H1 (cell line): ENCODE data around the gene RAPGEF6. TPM values are rescaled to one million over a fixed set of nuclear protein-coding genes. Genes with fewer than 3 reads are reported as not detected.

Experiments
- CTCF ChIA-PET: fragments of 300-600 bp; sonication (Branson Sonifier 250); formaldehyde crosslinking; loops from one replicate; lab custom pipeline; 2021; ENCODE audit not compliant: partially characterized antibody; lab: Charles Lee
- POLR2A ChIA-PET: fragments of 300-600 bp; sonication (Branson Sonifier 250); formaldehyde crosslinking; loops from one replicate; lab custom pipeline; 2021; ENCODE audit warnings: inconsistent platforms; ENCODE audit not compliant: partially characterized antibody; lab: Charles Lee
- DNase-seq, 2 experiments: peaks; one replicate each; pipeline versions ENCODE4 v3.0.0 to v3.0.0-alpha.2; 2010 to 2022; ENCODE audit warnings: low spot score in 2 of 2, low read depth in 1 of 2, mixed read lengths in 1 of 2
- FAIRE-seq: peaks from 2 replicates; lab custom pipeline; 2011; peaks lifted over from hg19 to GRCh38; lab: Jason Lieb, UNC
- H2AFZ ChIP-seq: 2 replicates; pipeline ENCODE4 v1.8.1; 2012; ENCODE audit warnings: low read length, inconsistent platforms
- H2AK5ac ChIP-seq: 2 replicates; pipeline ENCODE4 v1.6.1; 2013; ENCODE audit warnings: low read depth, low read length
- H2BK120ac ChIP-seq: replicated peaks from 2 replicates; pipeline ENCODE3; 2013; ENCODE audit warnings: low read depth, low read length, inconsistent platforms
- H2BK12ac ChIP-seq: 2 replicates; pipeline ENCODE4 v1.6.1; 2013; ENCODE audit warnings: low read depth, low read length
- H2BK15ac ChIP-seq: 2 replicates; pipeline ENCODE4 v1.6.1; 2013; ENCODE audit warnings: low read length
- H2BK20ac ChIP-seq: 2 replicates; pipeline ENCODE4 v1.6.1; 2013; ENCODE audit warnings: low read length
- H2BK5ac ChIP-seq: 2 replicates; pipeline ENCODE4 v1.6.1; 2013; ENCODE audit warnings: low read depth, low read length
- H3K14ac ChIP-seq: 2 replicates; pipeline ENCODE4 v1.6.1; 2013; ENCODE audit warnings: inconsistent platforms; ENCODE audit not compliant: insufficient read length
- H3K18ac ChIP-seq: 2 replicates; pipeline ENCODE4 v1.6.1; 2013; ENCODE audit warnings: low read length; ENCODE audit errors: extremely low read depth
- H3K23ac ChIP-seq: 2 replicates; pipeline ENCODE4 v1.6.1; 2013; ENCODE audit warnings: inconsistent platforms; ENCODE audit not compliant: insufficient read length
- H3K23me2 ChIP-seq: 2 replicates; pipeline ENCODE4 v1.6.1; 2013; ENCODE audit warnings: low read depth, low read length
- H3K27ac ChIP-seq: 2 replicates; pipeline ENCODE4 v1.6.1; 2011; ENCODE audit warnings: low read depth, low read length, inconsistent platforms
- H3K27me3 ChIP-seq, 4 experiments: replicated peaks in 1 of 4; 1 replicate in 1 of 4; 2 replicates in 3 of 4; pipeline versions ENCODE4 v1.6.1 to v1.8.1; 2011 to 2013; ENCODE audit warnings: low read length in 3 of 4, mild to moderate bottlenecking in 3 of 4, inconsistent platforms in 2 of 4, mixed read lengths in 2 of 4, moderate library complexity in 1 of 4; ENCODE audit not compliant: control insufficient read depth in 3 of 4, insufficient read depth in 3 of 4; ENCODE audit errors: extremely low read depth in 1 of 4
- H3K36me3 ChIP-seq, 4 experiments: 2 replicates each; pipeline versions ENCODE4 v1.6.1 to v1.8.1; 2011 to 2013; ENCODE audit warnings: mild to moderate bottlenecking in 4 of 4, low read length in 3 of 4, moderate library complexity in 2 of 4, control low read depth in 1 of 4, inconsistent platforms in 1 of 4; ENCODE audit not compliant: insufficient read depth in 4 of 4, control insufficient read depth in 2 of 4
- H3K4ac ChIP-seq: replicated peaks from 2 replicates; pipeline ENCODE3; 2013; ENCODE audit warnings: low read length, low read depth, mixed read lengths, inconsistent platforms; ENCODE audit not compliant: insufficient read length
- H3K4me1 ChIP-seq, 4 experiments: replicated peaks in 1 of 4; 1 replicate in 1 of 4; 2 replicates in 3 of 4; pipeline versions ENCODE4 v1.6.1 to v1.8.1; 2011 to 2013; ENCODE audit warnings: low read length in 3 of 4, inconsistent platforms in 2 of 4, mixed read lengths in 1 of 4; ENCODE audit not compliant: insufficient read depth in 4 of 4, control insufficient read depth in 3 of 4
- H3K4me2 ChIP-seq, 2 experiments: 2 replicates each; pipeline versions ENCODE4 v1.6.1 to v1.8.1; 2011 to 2013; ENCODE audit warnings: low read depth in 2 of 2, low read length in 2 of 2, control low read depth in 1 of 2, inconsistent platforms in 1 of 2, mild to moderate bottlenecking in 1 of 2; ENCODE audit not compliant: insufficient read depth in 1 of 2
- H3K4me3 ChIP-seq, 4 experiments: fragments of 200-600, 300-600 bp in 1 of 4; sonication (generic), shearing (Covaris generic), sonication (Bioruptor Twin) in 1 of 4; 2 replicates each; pipeline versions ENCODE4 v1.5.1 to v1.8.1; 2011 to 2016; ENCODE audit warnings: low read length in 4 of 4, low read depth in 3 of 4, control low read depth in 2 of 4, inconsistent platforms in 2 of 4, mild to moderate bottlenecking in 2 of 4, mixed read lengths in 1 of 4, moderate library complexity in 1 of 4; ENCODE audit not compliant: insufficient read depth in 2 of 4; ENCODE audit errors: extremely low read depth in 1 of 4
- H3K56ac ChIP-seq: replicated peaks from 2 replicates; pipeline ENCODE3; 2013; ENCODE audit warnings: low read depth, mild to moderate bottlenecking, mixed read lengths, low read length, inconsistent platforms; ENCODE audit not compliant: insufficient read length
- H3K79me1 ChIP-seq: 2 replicates; pipeline ENCODE4 v1.6.1; 2013; ENCODE audit warnings: low read depth, low read length, control low read depth
- H3K79me2 ChIP-seq, 2 experiments: 2 replicates each; pipeline versions ENCODE4 v1.6.1 to v1.8.1; 2012 to 2013; ENCODE audit warnings: low read length in 2 of 2, mild to moderate bottlenecking in 2 of 2, inconsistent platforms in 1 of 2; ENCODE audit not compliant: insufficient read depth in 2 of 2, control insufficient read depth in 1 of 2
- H3K9ac ChIP-seq, 4 experiments: replicated peaks in 1 of 4; 1 replicate in 1 of 4; 2 replicates in 3 of 4; pipeline versions ENCODE4 v1.6.1 to v1.8.1; 2011 to 2013; ENCODE audit warnings: low read depth in 3 of 4, low read length in 3 of 4, control low read depth in 2 of 4, mild to moderate bottlenecking in 2 of 4, moderate library complexity in 2 of 4, inconsistent platforms in 1 of 4; ENCODE audit errors: extremely low read depth in 1 of 4
- H3K9me3 ChIP-seq, 2 experiments: 2 replicates each; pipeline versions ENCODE4 v1.6.1 to v1.8.1; 2012 to 2013; ENCODE audit warnings: mild to moderate bottlenecking in 2 of 2, moderate library complexity in 2 of 2, control low read depth in 1 of 2, inconsistent platforms in 1 of 2, low read depth in 1 of 2, low read length in 1 of 2, mixed read lengths in 1 of 2; ENCODE audit not compliant: insufficient read depth in 2 of 2
- H4K20me1 ChIP-seq, 2 experiments: replicated peaks in 1 of 2; 2 replicates each; pipeline versions ENCODE3 to v1.8.1; 2011 to 2013; ENCODE audit warnings: inconsistent platforms in 2 of 2, low read length in 2 of 2, mild to moderate bottlenecking in 1 of 2; ENCODE audit not compliant: insufficient read depth in 2 of 2, control insufficient read depth in 1 of 2
- H4K5ac ChIP-seq: 2 replicates; pipeline ENCODE4 v1.6.1; 2013; ENCODE audit warnings: low read length, low read depth, mixed read lengths, inconsistent platforms; ENCODE audit not compliant: insufficient read length
- H4K8ac ChIP-seq: 2 replicates; pipeline ENCODE4 v1.8.0; 2013; ENCODE audit warnings: mild to moderate bottlenecking, moderate library complexity, low read length, inconsistent platforms; ENCODE audit not compliant: insufficient read depth; ENCODE audit errors: extremely low read depth
- H4K91ac ChIP-seq: replicated peaks from 2 replicates; pipeline ENCODE3; 2013; ENCODE audit warnings: low read length, mixed read lengths, inconsistent platforms; ENCODE audit not compliant: insufficient read length
- BACH1 ChIP-seq: IDR thresholded peaks from 2 replicates; pipeline ENCODE4 v1.6.1; 2012; ENCODE audit warnings: low read length, improper control_type of control experiment
- BRCA1 ChIP-seq: IDR thresholded peaks from 2 replicates; pipeline ENCODE4 v1.6.1; 2012; ENCODE audit warnings: low read depth, low read length, improper control_type of control experiment
- CHD1 ChIP-seq: IDR thresholded peaks from 2 replicates; pipeline ENCODE4 v1.6.1; 2012; ENCODE audit warnings: low read depth, low read length, improper control_type of control experiment
- HDAC2 ChIP-seq, 2 experiments: fragments of 300-600 bp in 1 of 2; sonication (generic) in 1 of 2; IDR thresholded peaks; 2 replicates each; pipeline ENCODE4 v1.6.1; 2011 to 2012; ENCODE audit warnings: low read depth in 2 of 2, low read length in 2 of 2, mild to moderate bottlenecking in 2 of 2, moderate library complexity in 2 of 2, borderline replicate concordance in 1 of 2, inconsistent platforms in 1 of 2
- JUN ChIP-seq: IDR thresholded peaks from 2 replicates; pipeline ENCODE4 v1.6.1; 2011; ENCODE audit warnings: low read depth, mild to moderate bottlenecking, improper control_type of control experiment, low read length
- KDM4A ChIP-seq: IDR thresholded peaks from one replicate; pipeline ENCODE4 v1.7.1; 2012; ENCODE audit warnings: low read depth, mild to moderate bottlenecking, moderate library complexity, low read length, inconsistent platforms; ENCODE audit not compliant: severe bottlenecking
- NRF1 ChIP-seq: IDR thresholded peaks from 2 replicates; pipeline ENCODE4 v1.6.1; 2011; ENCODE audit warnings: mild to moderate bottlenecking, low read depth, low read length, improper control_type of control experiment
- RNF2 ChIP-seq: fragments of 200-900, 300-1000 bp; sonication (generic); IDR thresholded peaks from 2 replicates; pipeline ENCODE4 v1.7.1; 2016; ENCODE audit warnings: borderline replicate concordance, low read depth, mild to moderate bottlenecking, antibody characterized with exemption, low read length; ENCODE audit not compliant: poor library complexity, severe bottlenecking; ENCODE audit errors: missing control alignments
- SIRT6 ChIP-seq: IDR thresholded peaks from one replicate; pipeline ENCODE4 v1.7.1; 2012; ENCODE audit warnings: low read length, inconsistent platforms
- WGBS, 2 experiments: shearing (Covaris generic) in 1 of 2; methylation state at CpG; one replicate each; pipeline versions ENCODE4 v1.1.6 to v1.1.7; 2013 to 2015; ENCODE audit warnings: low lambda C conversion rate in 2 of 2, mixed read lengths in 2 of 2, inconsistent platforms in 1 of 2, low coverage in 1 of 2, missing lambda C conversion rate in 1 of 2; ENCODE audit not compliant: insufficient replicate concordance in 2 of 2, insufficient coverage in 1 of 2, insufficient read length in 1 of 2; ENCODE audit errors: extremely low coverage in 1 of 2, missing lambda C conversion rate in 1 of 2; 5-methylcytosine and 5-hydroxymethylcytosine counted together
- polyA plus RNA-seq, 7 experiments: library from polyadenylated mRNA; depleted of rRNA in 3 of 7; stranded (reverse) in 5 of 7; unstranded in 2 of 7; fragments of >200 nt in 5 of 7; fragments of 200-250 nt in 2 of 7; gene quantifications; 1 replicate in 5 of 7; 2 replicates in 1 of 7; 4 replicates in 1 of 7; pipeline versions ENCODE4 v1.2.1 to v1.2.3, GENCODE V29; 2011 to 2013; ENCODE audit warnings: missing spikeins in 2 of 7, mixed read lengths in 2 of 7
- total RNA-seq: library from RNA; stranded (reverse); fragmentation: NEBNext Ultra II Directional; extraction: Animal tissue kit (Norgen Biotek cat#: 25700); gene quantifications from 2 replicates; pipeline ENCODE4 v1.2.1, GENCODE V29; 2021
- TF ChIP-seq, protein P1 (sequence below), 3 experiments: IDR thresholded peaks; 1 replicate in 2 of 3; 2 replicates in 1 of 3; pipeline versions ENCODE4 v1.5.1 to v1.6.1; 2011; ENCODE audit warnings: low read length in 3 of 3, mild to moderate bottlenecking in 3 of 3, inconsistent platforms in 2 of 3, low read depth in 1 of 3, moderate library complexity in 1 of 3; ENCODE audit not compliant: insufficient read depth in 1 of 3; ENCODE audit errors: control extremely low read depth in 1 of 3

Gene RAPGEF6
- total and polyA plus RNA-seq, 2 of the 8 experiments (the other 6 are each of a cell fraction or from before 2014, with no cell fraction given), result 4.8 to 20.0 TPM

DNA sequence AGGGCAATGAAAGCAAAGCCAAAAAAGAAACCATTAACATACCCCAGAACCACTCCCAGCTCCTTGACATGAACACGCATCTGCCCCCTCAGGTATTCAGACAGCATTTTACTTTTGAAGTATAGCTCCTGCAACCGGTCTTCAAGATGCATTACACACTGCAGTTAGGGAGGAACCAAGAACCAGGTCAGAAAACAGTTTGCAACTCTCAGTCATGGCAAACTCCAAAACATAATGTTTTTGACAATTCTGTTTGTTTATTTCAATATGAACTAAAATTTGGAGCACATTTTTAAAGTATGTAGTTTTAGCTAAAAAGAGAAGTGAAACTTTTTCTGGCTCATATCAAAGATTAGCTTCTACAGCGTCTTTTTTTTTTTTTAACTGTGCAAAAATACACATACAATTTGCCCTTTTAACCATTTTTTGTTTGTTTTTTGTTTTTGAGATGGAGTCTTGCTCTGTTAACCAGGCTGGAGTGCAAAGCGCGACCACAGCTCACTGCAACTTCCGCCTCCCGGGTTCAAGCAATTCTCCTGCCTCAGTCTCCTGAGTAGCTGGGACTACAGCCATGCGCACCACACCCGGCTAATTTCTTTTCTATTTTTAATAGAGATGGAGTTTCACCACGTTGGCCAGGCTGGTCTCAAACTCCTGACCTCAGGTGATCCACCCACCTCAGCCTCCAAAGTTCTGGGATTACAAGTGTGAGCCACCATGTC is 12.2 kb upstream of the RAPGEF6 start:
- H4K8ac ChIP-seq, result no peak overlapping the region
- H3K9me3 ChIP-seq, result no peaks in the 10 kb centered on the region
- no peak overlapping the region for H3K14ac ChIP-seq
- H3K56ac ChIP-seq, result no peak overlapping the region
- H2AFZ ChIP-seq, result no peak overlapping the region
- H3K23me2 ChIP-seq, result no peaks in the 10 kb centered on the region
- no peaks in the 10 kb centered on the region for H4K20me1 ChIP-seq
- H3K36me3 ChIP-seq, result peaks cover 0 to 5% (median 3%) of the 10 kb centered on the region in 4 experiments; a peak in 4 of 8 replicates
- no peak overlapping the region for H2BK120ac ChIP-seq
- ChIA-PET CTCF (interaction anchor here (0.6 to 2.0 kb wide), 2 partner anchors 58 to 367 kb away, joined by 3 to 6 read pairs; no protein-coding TSS in a partner anchor), POLR2A (interaction anchor here (0.7 kb wide), 1 partner anchor 9 kb away, joined by 3 read pairs; no protein-coding TSS in a partner anchor)
- no peaks in the 10 kb centered on the region for H3K4me1 ChIP-seq
- no peak overlapping the region for H4K91ac ChIP-seq
- no peaks in the 10 kb centered on the region for H3K79me1 ChIP-seq
- H4K5ac ChIP-seq, result no peak overlapping the region
- no peak overlapping the region for H3K9ac ChIP-seq
- no peak overlapping the region for H3K23ac ChIP-seq
- H3K79me2 ChIP-seq, result no peaks in the 10 kb centered on the region
- 90% methylated on average over 10 of the region's 10 CpGs; no CpG with 5 or more reads in 1 of the 2 experiments for WGBS, 2 experiments
- no peak overlapping the region for H2BK5ac ChIP-seq
- no peak overlapping the region for H2BK12ac ChIP-seq
- no peak overlapping the region for H2BK20ac ChIP-seq
- FAIRE-seq (no peak), DNase-seq (no peak)
- H2AK5ac ChIP-seq, result no peak overlapping the region
- no peak overlapping the region for H3K4me2 ChIP-seq
- no peak overlapping the region for H3K4ac ChIP-seq
- no peak overlapping the region for H3K18ac ChIP-seq
- H3K27ac ChIP-seq, result no peak overlapping the region
- no peak overlapping the region for H2BK15ac ChIP-seq
- H3K4me3 ChIP-seq, result no peak overlapping the region
- H3K27me3 ChIP-seq, result no peaks in the 10 kb centered on the region
- TF ChIP-seq RNF2, result no peak
- no peak for TF ChIP-seq NRF1
- no peak for TF ChIP-seq KDM4A
- TF ChIP-seq JUN, result no peak
- TF ChIP-seq BACH1, result no peak
- TF ChIP-seq, protein P1, sequence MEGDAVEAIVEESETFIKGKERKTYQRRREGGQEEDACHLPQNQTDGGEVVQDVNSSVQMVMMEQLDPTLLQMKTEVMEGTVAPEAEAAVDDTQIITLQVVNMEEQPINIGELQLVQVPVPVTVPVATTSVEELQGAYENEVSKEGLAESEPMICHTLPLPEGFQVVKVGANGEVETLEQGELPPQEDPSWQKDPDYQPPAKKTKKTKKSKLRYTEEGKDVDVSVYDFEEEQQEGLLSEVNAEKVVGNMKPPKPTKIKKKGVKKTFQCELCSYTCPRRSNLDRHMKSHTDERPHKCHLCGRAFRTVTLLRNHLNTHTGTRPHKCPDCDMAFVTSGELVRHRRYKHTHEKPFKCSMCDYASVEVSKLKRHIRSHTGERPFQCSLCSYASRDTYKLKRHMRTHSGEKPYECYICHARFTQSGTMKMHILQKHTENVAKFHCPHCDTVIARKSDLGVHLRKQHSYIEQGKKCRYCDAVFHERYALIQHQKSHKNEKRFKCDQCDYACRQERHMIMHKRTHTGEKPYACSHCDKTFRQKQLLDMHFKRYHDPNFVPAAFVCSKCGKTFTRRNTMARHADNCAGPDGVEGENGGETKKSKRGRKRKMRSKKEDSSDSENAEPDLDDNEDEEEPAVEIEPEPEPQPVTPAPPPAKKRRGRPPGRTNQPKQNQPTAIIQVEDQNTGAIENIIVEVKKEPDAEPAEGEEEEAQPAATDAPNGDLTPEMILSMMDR (IDR thresholded peaks at IDR 0.05; ENCODE audit: control extremely low read depth in 1 of 3, insufficient read depth in 1 of 3, low read depth in 1 of 3, low read length in 3 of 3), result no peak
- TF ChIP-seq HDAC2 (IDR thresholded peaks at IDR 0.05; ENCODE audit: borderline replicate concordance in 1 of 2, low read depth in 2 of 2, low read length in 2 of 2), result no peak
- TF ChIP-seq SIRT6, result no peak
- TF ChIP-seq BRCA1, result no peak
- no peak for TF ChIP-seq CHD1
